Activated CD4-positive, alpha-beta T cell treated with anti-CD3 and anti-CD28 coated beads, Interleukin-2, amount 10 ng/mL, durations not matched to agents 24 days and 14 days (primary cell): ENCODE measurements around the gene PRR12. TPM values are rescaled to one million over a fixed set of nuclear protein-coding genes. Genes with fewer than 3 reads are reported as not detected.
A peak's percentile ranks its signal among the peaks of the same experiment; 100 is the strongest.
"Not testable (repeated sequence)": the region's sequence is repeated elsewhere in the genome, so short reads cannot be mapped to it uniquely, and the experiment has no call there.

ENCODE experiments used
- DNase-seq: peaks from one replicate; pipeline ENCODE4 v3.0.0; 2022
- H3K27ac Mint-ChIP-seq: one replicate; pipeline ENCODE4 v1.8.0; 2022; ENCODE audit warnings: mild to moderate bottlenecking, mixed read lengths
- H3K27me3 Mint-ChIP-seq: one replicate; pipeline ENCODE4 v1.8.0; 2022; ENCODE audit warnings: mixed read lengths
- H3K36me3 Mint-ChIP-seq: one replicate; pipeline ENCODE4 v1.8.0; 2022; ENCODE audit warnings: low read depth, mild to moderate bottlenecking, mixed read lengths
- H3K4me1 Mint-ChIP-seq: one replicate; pipeline ENCODE4 v1.8.0; 2021; ENCODE audit warnings: mixed read lengths
- H3K4me3 Mint-ChIP-seq: one replicate; pipeline ENCODE4 v1.8.0; 2022; ENCODE audit warnings: mild to moderate bottlenecking, moderate library complexity, mixed read lengths
- H3K9me3 Mint-ChIP-seq: one replicate; pipeline ENCODE4 v1.8.0; 2021; ENCODE audit warnings: mixed read lengths
- intact Hi-C: fragments of 100-400 bp; cut with micrococcal nuclease; formaldehyde crosslinking; loops from one replicate; pipeline ENCODE4 v1.15.1; 2023
- total RNA-seq: library from RNA; stranded (reverse); gene quantifications from 2 replicates; pipeline ENCODE4 v1.2.3, GENCODE V29; 2022

PRR12 gene
- total RNA-seq, 1 donor from 2014 or later = 32.7 TPM

DNA sequence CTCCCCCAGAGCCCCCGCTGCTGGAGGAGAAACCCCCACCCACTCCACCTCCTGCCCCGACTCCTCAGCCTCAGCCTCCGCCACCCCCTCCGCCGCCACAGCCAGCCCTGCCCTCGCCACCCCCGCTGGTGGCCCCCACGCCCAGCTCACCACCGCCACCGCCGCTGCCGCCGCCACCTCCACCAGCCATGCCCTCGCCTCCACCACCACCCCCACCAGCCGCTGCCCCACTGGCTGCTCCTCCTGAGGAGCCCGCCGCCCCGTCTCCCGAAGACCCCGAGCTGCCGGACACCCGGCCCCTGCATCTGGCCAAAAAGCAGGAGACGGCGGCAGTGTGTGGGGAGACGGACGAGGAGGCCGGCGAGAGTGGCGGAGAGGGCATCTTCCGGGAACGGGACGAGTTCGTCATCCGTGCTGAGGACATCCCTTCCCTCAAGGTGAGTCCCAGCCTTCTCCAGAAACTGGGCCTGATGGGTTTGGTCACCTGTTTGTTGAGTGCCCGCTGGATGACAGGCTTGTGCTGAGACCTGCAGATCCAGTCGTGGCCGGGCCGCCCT is 10.6 kb downstream of the PRR12 start:
- Mint-ChIP-seq H3K4me3 (no peak overlapping the region), H3K4me1 (peaks cover 5% of the 10 kb centered on the region), H3K27ac (no peak overlapping the region), H3K9me3 (no peaks in the 10 kb centered on the region), H3K27me3 (no peaks in the 10 kb centered on the region), H3K36me3 (peaks cover 41% of the 10 kb centered on the region)
- no peak for DNase-seq
- intact Hi-C loops = no loop called here

GRCh38 chr19:49602806-49603205 is 11.8 kb downstream of the PRR12 start:
- Mint-ChIP-seq H3K27ac (no peak overlapping the region), H3K4me3 (no peak overlapping the region), H3K27me3 (no peaks in the 10 kb centered on the region), H3K36me3 (peaks cover 48% of the 10 kb centered on the region), H3K9me3 (no peaks in the 10 kb centered on the region), H3K4me1 (peaks cover 5% of the 10 kb centered on the region)
- intact Hi-C loops = no loop called here
- DNase-seq = no peak

DNA sequence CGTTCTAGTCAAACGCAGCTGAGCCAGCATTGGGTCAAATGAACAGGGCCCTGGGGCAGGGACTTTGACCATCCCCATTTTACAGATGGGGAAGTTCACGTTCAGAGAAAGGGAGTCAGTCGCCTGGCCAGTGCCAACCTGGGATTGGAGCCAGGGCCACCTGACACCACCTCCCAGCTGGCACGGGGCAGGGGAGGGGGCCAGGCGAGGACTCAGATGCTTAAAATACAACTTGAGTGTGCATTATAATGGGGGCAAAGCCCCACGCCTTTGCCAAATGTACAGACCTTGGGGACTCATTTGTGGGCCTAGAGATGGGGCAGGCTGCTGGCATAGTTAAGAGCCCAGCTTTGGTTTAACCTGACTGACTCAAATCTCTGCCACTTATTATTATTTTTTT is 14.6 kb downstream of the PRR12 start:
- peaks cover 3% of the 10 kb centered on the region for H3K4me1 Mint-ChIP-seq
- peaks cover 42% of the 10 kb centered on the region for H3K36me3 Mint-ChIP-seq
- no peaks in the 10 kb centered on the region for H3K27me3 Mint-ChIP-seq
- H3K27ac Mint-ChIP-seq = no peak overlapping the region
- H3K9me3 Mint-ChIP-seq = no peaks in the 10 kb centered on the region
- intact Hi-C loops = no loop called here
- DNase-seq = no peak
- H3K4me3 Mint-ChIP-seq = no peak overlapping the region

- Mint-ChIP-seq H3K27ac (no peak overlapping the region), H3K36me3 (peaks cover 30% of the 10 kb centered on the region), H3K27me3 (no peaks in the 10 kb centered on the region), H3K9me3 (no peaks in the 10 kb centered on the region), H3K4me3 (no peak overlapping the region), H3K4me1 (peaks cover 9% of the 10 kb centered on the region)
- intact Hi-C loops = no loop called here
- no peak for DNase-seq
Measured at GRCh38 chr19:49609499-49610092, 18.6 kb downstream of the PRR12 start.

- Mint-ChIP-seq H3K27ac (no peak overlapping the region), H3K9me3 (no peaks in the 10 kb centered on the region), H3K36me3 (peaks cover 53% of the 10 kb centered on the region), H3K4me1 (peaks cover 9% of the 10 kb centered on the region), H3K4me3 (no peak overlapping the region), H3K27me3 (no peaks in the 10 kb centered on the region)
- no peak for DNase-seq
- intact Hi-C loops = no loop called here
Measured at GRCh38 chr19:49613374-49613773, 22.4 kb downstream of the PRR12 start.

GRCh38 chr19:49614096-49614833 is 23.3 kb downstream of the PRR12 start:
- H3K9me3 Mint-ChIP-seq = no peaks in the 10 kb centered on the region
- H3K36me3 Mint-ChIP-seq = peaks cover 53% of the 10 kb centered on the region
- no peak overlapping the region for H3K4me3 Mint-ChIP-seq
- H3K4me1 Mint-ChIP-seq = peaks cover 9% of the 10 kb centered on the region
- intact Hi-C loops = no loop called here
- H3K27me3 Mint-ChIP-seq = no peaks in the 10 kb centered on the region
- H3K27ac Mint-ChIP-seq = peak overlapping the region; percentile 55
- no peak for DNase-seq

GRCh38 chr19:49615861-49616260 is 24.9 kb downstream of the PRR12 start:
- intact Hi-C loops = no loop called here
- peaks cover 9% of the 10 kb centered on the region for H3K4me1 Mint-ChIP-seq
- no peak for DNase-seq
- no peak overlapping the region for H3K27ac Mint-ChIP-seq
- H3K27me3 Mint-ChIP-seq = no peaks in the 10 kb centered on the region
- peaks cover 51% of the 10 kb centered on the region for H3K36me3 Mint-ChIP-seq
- no peak overlapping the region for H3K4me3 Mint-ChIP-seq
- H3K9me3 Mint-ChIP-seq = no peaks in the 10 kb centered on the region

DNA sequence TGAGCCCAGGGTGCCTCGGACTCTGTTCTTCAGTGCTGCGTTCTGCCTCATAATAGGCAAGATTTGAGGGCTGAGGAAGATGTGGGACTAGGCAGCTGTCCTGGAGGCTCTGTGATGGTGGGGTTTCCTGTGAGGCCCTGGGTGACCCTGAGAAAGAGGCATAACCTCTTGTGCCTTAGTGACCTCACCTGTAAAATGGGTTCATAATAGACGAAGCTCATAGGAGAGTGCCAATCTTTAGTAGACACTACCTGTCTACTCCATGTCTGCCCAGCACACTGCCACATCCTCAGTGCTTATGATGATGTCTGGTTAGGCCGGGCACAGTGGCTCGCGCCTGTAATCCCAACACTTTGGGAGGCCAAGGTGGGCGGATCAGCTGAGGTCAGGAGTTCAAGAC is 25.6 kb downstream of the PRR12 start:
- no peak for DNase-seq
- Mint-ChIP-seq H3K9me3 (no peaks in the 10 kb centered on the region), H3K4me3 (no peak overlapping the region), H3K27me3 (no peaks in the 10 kb centered on the region), H3K27ac (no peak overlapping the region), H3K36me3 (peaks cover 55% of the 10 kb centered on the region), H3K4me1 (peaks cover 9% of the 10 kb centered on the region)
- intact Hi-C loops = no loop called here

DNA sequence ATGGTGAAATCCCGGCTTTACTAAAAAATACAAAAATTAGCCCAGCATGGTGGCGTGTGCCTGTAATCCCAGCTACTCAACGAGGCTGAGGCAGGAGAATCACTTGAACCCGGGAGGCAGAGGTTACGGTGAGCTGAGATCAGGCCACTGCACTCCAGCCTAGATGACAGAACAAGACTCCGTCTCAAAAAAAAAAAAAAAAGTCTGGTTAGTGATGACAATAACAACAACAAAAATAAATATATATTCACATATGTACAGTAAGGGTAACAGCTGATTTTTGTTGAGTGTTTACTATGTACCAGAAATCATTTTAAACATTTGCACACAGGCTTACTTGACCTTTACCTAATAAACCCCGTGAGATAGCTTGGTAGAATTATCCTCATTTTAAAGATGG is 26.0 kb downstream of the PRR12 start:
- Mint-ChIP-seq H3K4me1 (peaks cover 9% of the 10 kb centered on the region), H3K36me3 (peaks cover 58% of the 10 kb centered on the region), H3K4me3 (no peak overlapping the region), H3K27me3 (no peaks in the 10 kb centered on the region), H3K9me3 (no peaks in the 10 kb centered on the region), H3K27ac (no peak overlapping the region)
- no peak for DNase-seq
- intact Hi-C loops = no loop called here

- DNase-seq, H3K4me3 Mint-ChIP-seq, H3K27ac Mint-ChIP-seq, intact Hi-C loops, H3K4me1 Mint-ChIP-seq, H3K9me3 Mint-ChIP-seq, H3K27me3 Mint-ChIP-seq: not testable (repeated sequence)
- peaks cover 59% of the 10 kb centered on the region for H3K36me3 Mint-ChIP-seq
Measured at GRCh38 chr19:49617860-49618259, 26.9 kb downstream of the PRR12 start.

- intact Hi-C loops = no loop called here
- Mint-ChIP-seq H3K4me3 (no peak overlapping the region), H3K27me3 (no peaks in the 10 kb centered on the region), H3K27ac (no peak overlapping the region), H3K9me3 (no peaks in the 10 kb centered on the region), H3K4me1 (no peaks in the 10 kb centered on the region), H3K36me3 (peaks cover 32% of the 10 kb centered on the region)
- DNase-seq = no peak
Measured at GRCh38 chr19:49624967-49625910, 34.3 kb downstream of the PRR12 start.

GRCh38 chr19:49626226-49626625 is 35.2 kb downstream of the PRR12 start:
- H3K4me1 Mint-ChIP-seq = no peaks in the 10 kb centered on the region
- no peak for DNase-seq
- H3K4me3 Mint-ChIP-seq = no peak overlapping the region
- H3K27ac Mint-ChIP-seq = no peak overlapping the region
- H3K36me3 Mint-ChIP-seq = peaks cover 32% of the 10 kb centered on the region
- intact Hi-C loops = no loop called here
- no peaks in the 10 kb centered on the region for H3K27me3 Mint-ChIP-seq
- H3K9me3 Mint-ChIP-seq = no peaks in the 10 kb centered on the region

GRCh38 chr19:49629659-49630058 is 38.7 kb downstream of the PRR12 start:
- Mint-ChIP-seq H3K36me3 (peaks cover 15% of the 10 kb centered on the region), H3K4me1 (no peaks in the 10 kb centered on the region), H3K27me3 (no peaks in the 10 kb centered on the region), H3K4me3 (no peak overlapping the region), H3K9me3 (no peaks in the 10 kb centered on the region), H3K27ac (no peak overlapping the region)
- intact Hi-C loops = no loop called here
- DNase-seq = no peak
